ENCODE measurements around the gene FAM174B.

Gene FAM174B

GRCh38 chr15:92599394-92599970, 56.1 kb downstream of the FAM174B start:
- DNase-seq: peak in 1 of 5 donors; percentile 43

GRCh38 chr15:92597548-92597947, 58.0 kb downstream of the FAM174B start:
- no peak for DNase-seq

- no peak for DNase-seq
Measured at GRCh38 chr15:92596623-92597022, 59.0 kb downstream of the FAM174B start.

GRCh38 chr15:92595506-92596381, 59.8 kb downstream of the FAM174B start:
- no peak for DNase-seq

GRCh38 chr15:92591275-92591674, 64.3 kb downstream of the FAM174B start:
- no peak for DNase-seq

DNA sequence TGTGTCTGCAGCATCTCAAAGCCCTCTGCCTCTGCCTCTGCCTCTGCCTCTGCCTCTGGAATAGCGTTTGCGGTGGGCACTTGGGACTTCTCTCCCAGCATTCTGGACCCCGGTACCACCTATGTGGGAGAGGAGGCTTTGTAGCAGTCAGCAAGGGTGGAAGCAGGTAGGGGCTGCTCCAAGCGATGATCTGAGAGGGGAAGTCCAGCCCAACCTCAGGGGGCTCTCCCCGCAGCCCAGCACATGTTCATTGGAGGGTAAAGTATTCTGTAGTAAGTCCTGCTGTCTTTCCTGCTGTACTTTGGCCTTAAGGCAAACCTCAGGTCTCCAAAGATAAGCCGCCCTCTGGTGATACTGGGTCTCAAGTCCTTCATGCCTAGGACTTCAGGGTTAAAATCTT, 68.6 kb downstream of the FAM174B start:
- no peak for DNase-seq

- DNase-seq: no peak
Measured at GRCh38 chr15:92586383-92586942, 69.1 kb downstream of the FAM174B start.

GRCh38 chr15:92584105-92584504, 71.5 kb downstream of the FAM174B start:
- no peak for DNase-seq

GRCh38 chr15:92583096-92584034, 72.2 kb downstream of the FAM174B start:
- DNase-seq: no peak

DNA sequence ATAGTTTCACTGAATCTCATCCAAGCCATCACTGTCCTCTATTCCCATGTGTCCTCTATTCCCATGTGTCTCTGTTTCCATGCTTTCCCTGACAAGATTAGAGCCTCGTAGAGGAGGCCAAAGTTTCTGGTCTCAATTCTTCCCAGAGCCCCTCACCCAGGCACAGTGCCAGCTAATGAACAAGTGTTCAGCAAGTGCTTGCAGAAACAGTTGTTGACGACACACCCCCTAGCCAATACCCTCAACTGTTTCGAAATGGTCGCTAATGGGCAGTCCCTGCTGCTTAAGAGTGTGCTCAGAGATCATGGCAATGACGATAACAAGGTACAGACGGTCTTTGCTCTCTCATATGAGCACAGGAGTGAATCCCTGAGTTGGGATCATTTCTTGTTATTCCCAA, 73.4 kb downstream of the FAM174B start:
- no peak for DNase-seq

- no peak for DNase-seq
Measured at GRCh38 chr15:92580933-92581445, 74.6 kb downstream of the FAM174B start.

- no peak for DNase-seq
Measured at GRCh38 chr15:92580521-92580920, 75.1 kb downstream of the FAM174B start.

- DNase-seq: no peak
Measured at GRCh38 chr15:92579931-92580470, 75.6 kb downstream of the FAM174B start.

GRCh38 chr15:92579486-92579885, 76.1 kb downstream of the FAM174B start:
- DNase-seq: no peak

DNA sequence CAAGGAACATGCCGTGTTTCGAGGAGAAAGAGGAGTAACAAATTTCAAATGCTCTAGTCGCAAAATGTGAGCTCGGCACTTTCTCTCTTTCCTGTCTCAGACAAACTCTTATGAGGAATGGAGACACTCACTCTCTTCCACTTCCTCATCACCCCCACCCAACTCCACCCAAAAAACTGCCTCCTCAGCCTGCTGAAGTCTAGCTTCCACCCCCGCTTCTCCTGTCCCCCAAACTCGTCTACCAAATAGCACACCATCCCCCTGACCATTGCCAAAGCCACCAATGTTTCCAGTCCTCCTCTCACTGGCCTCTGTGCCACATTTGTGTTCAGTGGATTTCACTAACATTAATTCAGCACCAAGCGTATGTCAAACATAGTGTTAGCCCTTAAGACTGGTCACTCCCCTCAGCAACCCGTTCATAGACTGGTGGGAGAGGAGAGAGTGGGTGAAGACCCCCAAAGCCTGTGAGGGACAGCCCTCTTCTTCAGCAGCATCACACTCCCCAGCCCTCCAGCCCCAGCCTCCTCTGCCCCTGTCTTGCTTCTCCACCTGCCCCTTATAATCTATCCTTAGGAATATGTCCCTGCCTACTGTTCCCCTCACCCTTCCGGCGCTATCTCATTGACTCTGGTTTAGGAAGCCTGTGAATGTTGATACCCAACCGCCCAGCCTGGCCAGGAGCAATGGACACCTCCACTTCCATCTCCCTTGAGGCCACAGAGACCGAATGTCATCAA, 77.3 kb downstream of the FAM174B start:
- DNase-seq: no peak

GRCh38 chr15:92576597-92577200, 78.9 kb downstream of the FAM174B start:
- no peak for DNase-seq

GRCh38 chr15:92574566-92574965, 81.0 kb downstream of the FAM174B start:
- no peak for DNase-seq

GRCh38 chr15:92574161-92574560, 81.4 kb downstream of the FAM174B start:
- no peak for DNase-seq

- no peak for DNase-seq
Measured at GRCh38 chr15:92571824-92572223, 83.8 kb downstream of the FAM174B start.

- DNase-seq: no peak
Measured at GRCh38 chr15:92570391-92570790, 85.2 kb downstream of the FAM174B start.

DNA sequence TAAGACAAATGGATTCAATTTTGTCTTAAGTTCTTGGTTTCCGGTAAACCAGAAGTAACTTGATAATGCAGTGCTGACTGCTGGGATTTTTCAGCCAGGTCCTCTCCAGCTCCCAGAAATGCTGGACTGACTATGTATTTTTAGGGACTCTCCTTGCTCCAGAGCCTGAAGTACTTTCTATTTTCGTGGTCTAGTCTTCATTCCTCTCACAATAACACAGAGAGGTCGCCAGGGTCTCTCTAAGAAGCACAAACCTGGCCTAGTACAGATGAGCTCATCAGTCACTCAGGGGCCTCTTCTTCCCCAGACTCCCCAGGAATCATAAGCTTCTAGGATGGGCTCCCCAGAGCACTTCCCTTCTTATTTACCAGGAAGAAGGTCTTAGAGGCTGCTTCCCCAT, 85.8 kb downstream of the FAM174B start:
- DNase-seq: no peak

Measured in T-helper 1 cell (primary cell).